H1 (cell line): ENCODE measurements around the gene TBRG4.

Experiments used
- ATF3 ChIP-seq: IDR thresholded peaks from 2 replicates; pipeline ENCODE4 v1.6.1; 2011; ENCODE audit warnings: low read depth, mild to moderate bottlenecking, low read length; ENCODE audit not compliant: insufficient read depth
- CREB1 ChIP-seq: IDR thresholded peaks from 2 replicates; pipeline ENCODE4 v1.6.1; 2012; ENCODE audit warnings: inconsistent platforms
- CTCF ChIP-seq, 3 experiments: IDR thresholded peaks; 1 replicate in 2 of 3; 2 replicates in 1 of 3; pipeline versions ENCODE4 v1.5.1 to v1.6.1; 2011; ENCODE audit warnings: low read length in 3 of 3, mild to moderate bottlenecking in 3 of 3, inconsistent platforms in 2 of 3, low read depth in 1 of 3, moderate library complexity in 1 of 3; ENCODE audit not compliant: insufficient read depth in 1 of 3; ENCODE audit errors: control extremely low read depth in 1 of 3
- EZH2 ChIP-seq: fragments of 200-600 bp; sonication (generic); IDR thresholded peaks from 2 replicates; pipeline ENCODE4 v1.7.1; 2012; ENCODE audit warnings: low read depth, mild to moderate bottlenecking, moderate library complexity, low read length, inconsistent platforms; ENCODE audit not compliant: severe bottlenecking
- NRF1 ChIP-seq: IDR thresholded peaks from 2 replicates; pipeline ENCODE4 v1.6.1; 2011; ENCODE audit warnings: mild to moderate bottlenecking, low read depth, low read length, improper control_type of control experiment
- PHF8 ChIP-seq: fragments of 200-600 bp; sonication (generic); conservative IDR thresholded peaks from 2 replicates; pipeline ENCODE4 v1.7.1; 2012; ENCODE audit warnings: low read depth, mild to moderate bottlenecking, inconsistent platforms, low read length, moderate library complexity
- POLR2A ChIP-seq, 2 experiments: IDR thresholded peaks; 1 replicate in 1 of 2; 2 replicates in 1 of 2; pipeline ENCODE4 v1.6.1; 2011; ENCODE audit warnings: low read depth in 2 of 2, low read length in 2 of 2, mild to moderate bottlenecking in 2 of 2; ENCODE audit errors: control extremely low read depth in 1 of 2
- POLR2AphosphoS5 ChIP-seq: IDR thresholded peaks from 2 replicates; pipeline ENCODE4 v1.6.1; 2011; ENCODE audit warnings: low read depth, low read length
- POU5F1 ChIP-seq: IDR thresholded peaks from 2 replicates; pipeline ENCODE4 v1.6.1; 2011; ENCODE audit warnings: low read depth, mild to moderate bottlenecking, low read length, moderate library complexity
- SRF ChIP-seq: IDR thresholded peaks from 2 replicates; pipeline ENCODE4 v1.6.1; 2011; ENCODE audit warnings: mild to moderate bottlenecking, low read depth, low read length, moderate library complexity
- TAF1 ChIP-seq: IDR thresholded peaks from 2 replicates; pipeline ENCODE4 v1.6.1; 2011; ENCODE audit warnings: mild to moderate bottlenecking, low read depth, low read length
- TBP ChIP-seq: IDR thresholded peaks from 2 replicates; pipeline ENCODE4 v1.6.1; 2011; ENCODE audit warnings: low read depth, low read length, improper control_type of control experiment
- TEAD4 ChIP-seq: IDR thresholded peaks from 2 replicates; pipeline ENCODE4 v1.6.1; 2012; ENCODE audit warnings: low read depth, low read length, inconsistent platforms, mixed read lengths
- ZNF274 ChIP-seq: IDR thresholded peaks from 2 replicates; pipeline ENCODE4 v1.7.0; 2012; ENCODE audit warnings: low read length, borderline replicate concordance; ENCODE audit errors: extremely low read depth

DNA sequence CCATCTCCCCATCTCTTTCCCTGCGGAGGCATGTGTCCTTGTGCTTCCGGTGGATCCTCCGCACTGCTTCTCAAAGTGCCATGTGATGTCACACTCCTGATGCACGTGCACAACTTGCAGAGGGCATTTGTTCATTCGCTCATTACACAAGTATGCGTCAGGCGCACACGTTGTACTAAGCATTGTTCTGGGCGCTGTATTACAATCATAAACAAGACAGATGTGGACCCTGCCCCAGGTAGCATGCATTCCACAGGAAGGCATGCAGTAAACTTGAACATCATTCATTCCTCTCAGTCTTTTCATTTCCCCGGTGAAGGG lies 37.1 kb upstream of the TBRG4 start:
- no peak for TF ChIP-seq POLR2A (IDR thresholded peaks at IDR 0.05; ENCODE audit: control extremely low read depth in 1 of 2, low read depth in 2 of 2, low read length in 2 of 2)
- TF ChIP-seq NRF1 = no peak
- no peak for TF ChIP-seq ATF3
- TF ChIP-seq CTCF (IDR thresholded peaks at IDR 0.05; ENCODE audit: control extremely low read depth in 1 of 3, insufficient read depth in 1 of 3, low read depth in 1 of 3, low read length in 3 of 3) = no peak
- TF ChIP-seq TEAD4 = no peak
- no peak for TF ChIP-seq ZNF274
- TF ChIP-seq TAF1 = no peak
- no peak for TF ChIP-seq EZH2
- TF ChIP-seq PHF8 = no peak
- no peak for TF ChIP-seq TBP
- no peak for TF ChIP-seq POLR2AphosphoS5
- TF ChIP-seq SRF = no peak
- TF ChIP-seq POU5F1 = no peak
- TF ChIP-seq CREB1 = no peak
